Stimulated activated naive B cell treated with anti-CD40 and anti-IgM and Interleukin-4, amounts not matched to agents 10 μg/mL and 1 μg/mL and 100 μg/mL, for 72 hours (primary cell): ENCODE results near the gene LAMA1.

Source experiments
- ATAC-seq, 2 donors: fragments of 150-1000 bp; cut with Tn5 transposase; replicated peaks; 2 replicates each; pipeline ENCODE4 v1.10.0; 2021; ENCODE audit warnings: moderate library complexity in 1 of 2
- DNase-seq: peaks from one replicate; pipeline ENCODE4 v3.0.0; 2021
- H3K27ac Mint-ChIP-seq: one replicate; pipeline ENCODE4 v1.8.0; 2022; ENCODE audit warnings: mild to moderate bottlenecking, mixed read lengths
- H3K27me3 Mint-ChIP-seq, 2 donors: one replicate each; pipeline ENCODE4 v1.8.0; 2022; ENCODE audit warnings: mixed read lengths in 2 of 2
- H3K36me3 Mint-ChIP-seq, 2 donors: one replicate each; pipeline ENCODE4 v1.8.0; 2022; ENCODE audit warnings: mixed read lengths in 2 of 2, mild to moderate bottlenecking in 1 of 2
- H3K4me1 Mint-ChIP-seq, 2 donors: one replicate each; pipeline ENCODE4 v1.8.0; 2022; ENCODE audit warnings: mixed read lengths in 2 of 2, mild to moderate bottlenecking in 1 of 2
- H3K4me3 Mint-ChIP-seq, 2 donors: one replicate each; pipeline ENCODE4 v1.8.0; 2022; ENCODE audit warnings: mild to moderate bottlenecking in 2 of 2, mixed read lengths in 2 of 2, moderate library complexity in 1 of 2
- H3K9me3 Mint-ChIP-seq, 2 donors: one replicate each; pipeline ENCODE4 v1.8.0; 2022; ENCODE audit warnings: mixed read lengths in 2 of 2, mild to moderate bottlenecking in 1 of 2

The LAMA1 gene

GRCh38 chr18:7049951-7050350 lies 67.6 kb downstream of the LAMA1 start:
- no peaks in the 10 kb centered on the region for H3K9me3 Mint-ChIP-seq
- H3K27ac Mint-ChIP-seq: no peak overlapping the region
- H3K27me3 Mint-ChIP-seq: no peaks in the 10 kb centered on the region
- DNase-seq (no peak), ATAC-seq (no peak)
- no peak overlapping the region for H3K4me3 Mint-ChIP-seq
- no peaks in the 10 kb centered on the region for H3K4me1 Mint-ChIP-seq
- H3K36me3 Mint-ChIP-seq: no peaks in the 10 kb centered on the region

GRCh38 chr18:7048081-7048480 lies 69.5 kb downstream of the LAMA1 start:
- H3K4me3 Mint-ChIP-seq: no peak overlapping the region

GRCh38 chr18:7047336-7047735 lies 70.3 kb downstream of the LAMA1 start:
- Mint-ChIP-seq H3K27ac (no peak overlapping the region), H3K27me3 (no peaks in the 10 kb centered on the region)

More at GRCh38 chr18:7048081-7048480, 69.5 kb downstream of the LAMA1 start:
- H3K4me1 Mint-ChIP-seq: no peaks in the 10 kb centered on the region
- ATAC-seq (no peak), DNase-seq (no peak)
- no peaks in the 10 kb centered on the region for H3K27me3 Mint-ChIP-seq
- no peaks in the 10 kb centered on the region for H3K36me3 Mint-ChIP-seq
- H3K9me3 Mint-ChIP-seq: no peaks in the 10 kb centered on the region
- H3K27ac Mint-ChIP-seq: no peak overlapping the region

GRCh38 chr18:7038330-7038851 lies 79.2 kb downstream of the LAMA1 start:
- Mint-ChIP-seq H3K9me3 (peaks cover 0 to 3% of the 10 kb centered on the region in 2 donors), H3K27ac (peak overlapping the region; percentile 21), H3K27me3 (peaks cover 0 to 10% of the 10 kb centered on the region in 2 donors), H3K36me3 (no peaks in the 10 kb centered on the region), H3K4me3 (no peak overlapping the region), H3K4me1 (peaks cover 0 to 1% of the 10 kb centered on the region in 2 donors)
- ATAC-seq (peak; percentile 27 to 49), DNase-seq (no peak)

More at GRCh38 chr18:7047336-7047735, 70.3 kb downstream of the LAMA1 start:
- no peaks in the 10 kb centered on the region for H3K36me3 Mint-ChIP-seq
- no peaks in the 10 kb centered on the region for H3K4me1 Mint-ChIP-seq
- ATAC-seq: no peak
- no peaks in the 10 kb centered on the region for H3K9me3 Mint-ChIP-seq
- no peak overlapping the region for H3K4me3 Mint-ChIP-seq
- no peak for DNase-seq

- Mint-ChIP-seq H3K4me1 (peaks cover 0 to 1% of the 10 kb centered on the region in 2 donors), H3K9me3 (peaks cover 0 to 3% of the 10 kb centered on the region in 2 donors), H3K27me3 (peaks cover 0 to 10% of the 10 kb centered on the region in 2 donors), H3K27ac (no peak overlapping the region), H3K36me3 (no peaks in the 10 kb centered on the region), H3K4me3 (no peak overlapping the region)
- ATAC-seq (no peak), DNase-seq (no peak)
Measured at GRCh38 chr18:7037470-7037869, 80.1 kb downstream of the LAMA1 start.

- H3K36me3 Mint-ChIP-seq: no peaks in the 10 kb centered on the region
- ATAC-seq (no peak), DNase-seq (no peak)
- H3K27me3 Mint-ChIP-seq: peaks cover 0 to 10% of the 10 kb centered on the region in 2 donors
- H3K4me1 Mint-ChIP-seq: peaks cover 0 to 1% of the 10 kb centered on the region in 2 donors
- H3K27ac Mint-ChIP-seq: no peak overlapping the region
- H3K9me3 Mint-ChIP-seq: peaks cover 0 to 3% of the 10 kb centered on the region in 2 donors
- H3K4me3 Mint-ChIP-seq: no peak overlapping the region
Measured at GRCh38 chr18:7035807-7036206, 81.8 kb downstream of the LAMA1 start.

- no peak overlapping the region for H3K27ac Mint-ChIP-seq
- no peak for DNase-seq
- H3K9me3 Mint-ChIP-seq: peaks cover 0 to 3% of the 10 kb centered on the region in 2 donors
- no peak overlapping the region for H3K4me3 Mint-ChIP-seq
- peaks cover 0 to 10% of the 10 kb centered on the region in 2 donors for H3K27me3 Mint-ChIP-seq
- peaks cover 0 to 1% of the 10 kb centered on the region in 2 donors for H3K4me1 Mint-ChIP-seq
- H3K36me3 Mint-ChIP-seq: no peaks in the 10 kb centered on the region
- ATAC-seq: no peak
Measured at GRCh38 chr18:7034924-7035323, 82.7 kb downstream of the LAMA1 start.

GRCh38 chr18:7032537-7032936 lies 85.1 kb downstream of the LAMA1 start:
- no peaks in the 10 kb centered on the region for H3K36me3 Mint-ChIP-seq
- H3K27me3 Mint-ChIP-seq: no peaks in the 10 kb centered on the region
- no peak overlapping the region for H3K27ac Mint-ChIP-seq
- no peaks in the 10 kb centered on the region for H3K4me1 Mint-ChIP-seq
- ATAC-seq: no peak
- no peak overlapping the region for H3K4me3 Mint-ChIP-seq
- DNase-seq: no peak
- H3K9me3 Mint-ChIP-seq: peaks cover 0 to 1% of the 10 kb centered on the region in 2 donors

- Mint-ChIP-seq H3K9me3 (peaks cover 0 to 3% of the 10 kb centered on the region in 2 donors), H3K36me3 (no peaks in the 10 kb centered on the region), H3K27ac (no peak overlapping the region), H3K4me3 (no peak overlapping the region), H3K27me3 (no peaks in the 10 kb centered on the region), H3K4me1 (no peaks in the 10 kb centered on the region)
- no peak for ATAC-seq
- DNase-seq: no peak
Measured at GRCh38 chr18:7028625-7029024, 89.0 kb downstream of the LAMA1 start.

GRCh38 chr18:7025194-7025593 lies 92.4 kb downstream of the LAMA1 start:
- DNase-seq: no peak
- Mint-ChIP-seq H3K9me3 (peaks cover 3% of the 10 kb centered on the region in 2 donors), H3K36me3 (no peaks in the 10 kb centered on the region), H3K4me3 (no peak overlapping the region), H3K27me3 (no peaks in the 10 kb centered on the region), H3K4me1 (no peaks in the 10 kb centered on the region), H3K27ac (no peak overlapping the region)
- no peak for ATAC-seq

- Mint-ChIP-seq H3K36me3 (no peaks in the 10 kb centered on the region), H3K27ac (no peak overlapping the region), H3K9me3 (peaks cover 3% of the 10 kb centered on the region in 2 donors), H3K4me1 (no peaks in the 10 kb centered on the region), H3K27me3 (no peaks in the 10 kb centered on the region), H3K4me3 (no peak overlapping the region)
- DNase-seq: no peak
- no peak for ATAC-seq
Measured at GRCh38 chr18:7023581-7023980, 94.0 kb downstream of the LAMA1 start.

- H3K36me3 Mint-ChIP-seq: no peaks in the 10 kb centered on the region
- no peaks in the 10 kb centered on the region for H3K4me1 Mint-ChIP-seq
- DNase-seq: no peak
- H3K4me3 Mint-ChIP-seq: no peak overlapping the region
- no peaks in the 10 kb centered on the region for H3K27me3 Mint-ChIP-seq
- H3K9me3 Mint-ChIP-seq: peaks cover 3% of the 10 kb centered on the region in 2 donors
- H3K27ac Mint-ChIP-seq: no peak overlapping the region
- ATAC-seq: no peak
Measured at GRCh38 chr18:7023063-7023580, 94.5 kb downstream of the LAMA1 start.

- Mint-ChIP-seq H3K36me3 (no peaks in the 10 kb centered on the region), H3K27me3 (no peaks in the 10 kb centered on the region), H3K4me1 (no peaks in the 10 kb centered on the region), H3K9me3 (peaks cover 3% of the 10 kb centered on the region in 2 donors), H3K4me3 (no peak overlapping the region), H3K27ac (no peak overlapping the region)
- ATAC-seq (peak in 1 of 2 donors; percentile 64), DNase-seq (no peak)
Measured at GRCh38 chr18:7021994-7022840, 95.4 kb downstream of the LAMA1 start.

- Mint-ChIP-seq H3K4me3 (no peak overlapping the region), H3K27me3 (no peaks in the 10 kb centered on the region), H3K27ac (no peak overlapping the region), H3K4me1 (no peaks in the 10 kb centered on the region), H3K9me3 (peaks cover 3% of the 10 kb centered on the region in 2 donors), H3K36me3 (no peaks in the 10 kb centered on the region)
- no peak for ATAC-seq
- no peak for DNase-seq
Measured at GRCh38 chr18:7020995-7021777, 96.4 kb downstream of the LAMA1 start.
